Femur (tissue), 1 donor: ENCODE measurements around the gene POU2AF1.
A peak's percentile ranks its signal among the peaks of the same experiment; 100 is the strongest.

Experiments
- DNase-seq: peaks from one replicate; pipeline ENCODE4 v3.0.0-alpha.2; 2017

Gene POU2AF1

GRCh38 chr11:111309215-111309915 is 69.7 kb downstream of the POU2AF1 start:
- DNase-seq: no peak

GRCh38 chr11:111308140-111308539 is 70.9 kb downstream of the POU2AF1 start:
- peak; percentile 58 for DNase-seq

- no peak for DNase-seq
Observed at GRCh38 chr11:111307472-111308108, 71.5 kb downstream of the POU2AF1 start.

- DNase-seq: no peak
Observed at GRCh38 chr11:111306321-111306720, 72.8 kb downstream of the POU2AF1 start.

GRCh38 chr11:111305876-111306275 is 73.2 kb downstream of the POU2AF1 start:
- no peak for DNase-seq

GRCh38 chr11:111305162-111305802 is 73.8 kb downstream of the POU2AF1 start:
- no peak for DNase-seq

GRCh38 chr11:111303461-111303860 is 75.6 kb downstream of the POU2AF1 start:
- peak; percentile 40 for DNase-seq

GRCh38 chr11:111302298-111302697 is 76.8 kb downstream of the POU2AF1 start:
- DNase-seq: no peak
